Tibial nerve (tissue), 4 donors: ENCODE measurements around the gene TMEM186.

ENCODE experiments used
- EP300 ChIP-seq, 2 donors: sonication (generic); formaldehyde crosslinking; IDR thresholded peaks; one replicate each; pipeline ENCODE4 v1.6.1; 2017; ENCODE audit warnings: antibody characterized with exemption in 2 of 2, mild to moderate bottlenecking in 1 of 2
- POLR2A ChIP-seq, 2 donors: fragments of 450-650 bp; IDR thresholded peaks; one replicate each; pipeline ENCODE4 v1.6.1; 2017; ENCODE audit warnings: antibody characterized with exemption in 2 of 2, mild to moderate bottlenecking in 2 of 2, moderate library complexity in 2 of 2
- TF ChIP-seq, protein P1 (sequence below), 5 experiments: fragments of 200-600 bp in 3 of 5; fragments of 450-650 bp in 2 of 5; sonication (generic) in 3 of 5; IDR thresholded peaks; one replicate each; pipeline ENCODE4 v1.5.1; 2016 to 2019; ENCODE audit warnings: antibody characterized with exemption in 5 of 5, mild to moderate bottlenecking in 3 of 5, moderate library complexity in 2 of 5

GRCh38 chr16:8847145-8847544, 49.7 kb upstream of the TMEM186 start:
- TF ChIP-seq, protein P1, sequence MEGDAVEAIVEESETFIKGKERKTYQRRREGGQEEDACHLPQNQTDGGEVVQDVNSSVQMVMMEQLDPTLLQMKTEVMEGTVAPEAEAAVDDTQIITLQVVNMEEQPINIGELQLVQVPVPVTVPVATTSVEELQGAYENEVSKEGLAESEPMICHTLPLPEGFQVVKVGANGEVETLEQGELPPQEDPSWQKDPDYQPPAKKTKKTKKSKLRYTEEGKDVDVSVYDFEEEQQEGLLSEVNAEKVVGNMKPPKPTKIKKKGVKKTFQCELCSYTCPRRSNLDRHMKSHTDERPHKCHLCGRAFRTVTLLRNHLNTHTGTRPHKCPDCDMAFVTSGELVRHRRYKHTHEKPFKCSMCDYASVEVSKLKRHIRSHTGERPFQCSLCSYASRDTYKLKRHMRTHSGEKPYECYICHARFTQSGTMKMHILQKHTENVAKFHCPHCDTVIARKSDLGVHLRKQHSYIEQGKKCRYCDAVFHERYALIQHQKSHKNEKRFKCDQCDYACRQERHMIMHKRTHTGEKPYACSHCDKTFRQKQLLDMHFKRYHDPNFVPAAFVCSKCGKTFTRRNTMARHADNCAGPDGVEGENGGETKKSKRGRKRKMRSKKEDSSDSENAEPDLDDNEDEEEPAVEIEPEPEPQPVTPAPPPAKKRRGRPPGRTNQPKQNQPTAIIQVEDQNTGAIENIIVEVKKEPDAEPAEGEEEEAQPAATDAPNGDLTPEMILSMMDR (IDR thresholded peaks at IDR 0.05) = no peak
- TF ChIP-seq POLR2A (IDR thresholded peaks at IDR 0.05) = no peak
- TF ChIP-seq EP300 (IDR thresholded peaks at IDR 0.05) = no peak
